H1 (cell line): ENCODE data around the gene CASP1. TPM values are rescaled to one million over a fixed set of nuclear protein-coding genes. Genes with fewer than 3 reads are reported as not detected.

Source experiments
- CTCF ChIA-PET: fragments of 300-600 bp; sonication (Branson Sonifier 250); formaldehyde crosslinking; loops from one replicate; lab custom pipeline; 2021; ENCODE audit not compliant: partially characterized antibody; lab: Charles Lee
- POLR2A ChIA-PET: fragments of 300-600 bp; sonication (Branson Sonifier 250); formaldehyde crosslinking; loops from one replicate; lab custom pipeline; 2021; ENCODE audit warnings: inconsistent platforms; ENCODE audit not compliant: partially characterized antibody; lab: Charles Lee
- DNase-seq, 2 experiments: peaks; one replicate each; pipeline versions ENCODE4 v3.0.0 to v3.0.0-alpha.2; 2010 to 2022; ENCODE audit warnings: low spot score in 2 of 2, low read depth in 1 of 2, mixed read lengths in 1 of 2
- FAIRE-seq: peaks from 2 replicates; lab custom pipeline; 2011; peaks lifted over from hg19 to GRCh38; lab: Jason Lieb, UNC
- H2AFZ ChIP-seq: 2 replicates; pipeline ENCODE4 v1.8.1; 2012; ENCODE audit warnings: low read length, inconsistent platforms
- H2AK5ac ChIP-seq: 2 replicates; pipeline ENCODE4 v1.6.1; 2013; ENCODE audit warnings: low read depth, low read length
- H2BK120ac ChIP-seq: replicated peaks from 2 replicates; pipeline ENCODE3; 2013; ENCODE audit warnings: low read depth, low read length, inconsistent platforms
- H2BK12ac ChIP-seq: 2 replicates; pipeline ENCODE4 v1.6.1; 2013; ENCODE audit warnings: low read depth, low read length
- H2BK15ac ChIP-seq: 2 replicates; pipeline ENCODE4 v1.6.1; 2013; ENCODE audit warnings: low read length
- H2BK20ac ChIP-seq: 2 replicates; pipeline ENCODE4 v1.6.1; 2013; ENCODE audit warnings: low read length
- H2BK5ac ChIP-seq: 2 replicates; pipeline ENCODE4 v1.6.1; 2013; ENCODE audit warnings: low read depth, low read length
- H3K14ac ChIP-seq: 2 replicates; pipeline ENCODE4 v1.6.1; 2013; ENCODE audit warnings: inconsistent platforms; ENCODE audit not compliant: insufficient read length
- H3K18ac ChIP-seq: 2 replicates; pipeline ENCODE4 v1.6.1; 2013; ENCODE audit warnings: low read length; ENCODE audit errors: extremely low read depth
- H3K23ac ChIP-seq: 2 replicates; pipeline ENCODE4 v1.6.1; 2013; ENCODE audit warnings: inconsistent platforms; ENCODE audit not compliant: insufficient read length
- H3K23me2 ChIP-seq: 2 replicates; pipeline ENCODE4 v1.6.1; 2013; ENCODE audit warnings: low read depth, low read length
- H3K27ac ChIP-seq: 2 replicates; pipeline ENCODE4 v1.6.1; 2011; ENCODE audit warnings: low read depth, low read length, inconsistent platforms
- H3K27me3 ChIP-seq, 4 experiments: replicated peaks in 1 of 4; 1 replicate in 1 of 4; 2 replicates in 3 of 4; pipeline versions ENCODE4 v1.6.1 to v1.8.1; 2011 to 2013; ENCODE audit warnings: low read length in 3 of 4, mild to moderate bottlenecking in 3 of 4, inconsistent platforms in 2 of 4, mixed read lengths in 2 of 4, moderate library complexity in 1 of 4; ENCODE audit not compliant: control insufficient read depth in 3 of 4, insufficient read depth in 3 of 4; ENCODE audit errors: extremely low read depth in 1 of 4
- H3K36me3 ChIP-seq, 4 experiments: 2 replicates each; pipeline versions ENCODE4 v1.6.1 to v1.8.1; 2011 to 2013; ENCODE audit warnings: mild to moderate bottlenecking in 4 of 4, low read length in 3 of 4, moderate library complexity in 2 of 4, control low read depth in 1 of 4, inconsistent platforms in 1 of 4; ENCODE audit not compliant: insufficient read depth in 4 of 4, control insufficient read depth in 2 of 4
- H3K4ac ChIP-seq: replicated peaks from 2 replicates; pipeline ENCODE3; 2013; ENCODE audit warnings: low read length, low read depth, mixed read lengths, inconsistent platforms; ENCODE audit not compliant: insufficient read length
- H3K4me1 ChIP-seq, 4 experiments: replicated peaks in 1 of 4; 1 replicate in 1 of 4; 2 replicates in 3 of 4; pipeline versions ENCODE4 v1.6.1 to v1.8.1; 2011 to 2013; ENCODE audit warnings: low read length in 3 of 4, inconsistent platforms in 2 of 4, mixed read lengths in 1 of 4; ENCODE audit not compliant: insufficient read depth in 4 of 4, control insufficient read depth in 3 of 4
- H3K4me2 ChIP-seq, 2 experiments: 2 replicates each; pipeline versions ENCODE4 v1.6.1 to v1.8.1; 2011 to 2013; ENCODE audit warnings: low read depth in 2 of 2, low read length in 2 of 2, control low read depth in 1 of 2, inconsistent platforms in 1 of 2, mild to moderate bottlenecking in 1 of 2; ENCODE audit not compliant: insufficient read depth in 1 of 2
- H3K4me3 ChIP-seq, 4 experiments: fragments of 200-600, 300-600 bp in 1 of 4; sonication (generic), shearing (Covaris generic), sonication (Bioruptor Twin) in 1 of 4; 2 replicates each; pipeline versions ENCODE4 v1.5.1 to v1.8.1; 2011 to 2016; ENCODE audit warnings: low read length in 4 of 4, low read depth in 3 of 4, control low read depth in 2 of 4, inconsistent platforms in 2 of 4, mild to moderate bottlenecking in 2 of 4, mixed read lengths in 1 of 4, moderate library complexity in 1 of 4; ENCODE audit not compliant: insufficient read depth in 2 of 4; ENCODE audit errors: extremely low read depth in 1 of 4
- H3K56ac ChIP-seq: replicated peaks from 2 replicates; pipeline ENCODE3; 2013; ENCODE audit warnings: low read depth, mild to moderate bottlenecking, mixed read lengths, low read length, inconsistent platforms; ENCODE audit not compliant: insufficient read length
- H3K79me1 ChIP-seq: 2 replicates; pipeline ENCODE4 v1.6.1; 2013; ENCODE audit warnings: low read depth, low read length, control low read depth
- H3K79me2 ChIP-seq, 2 experiments: 2 replicates each; pipeline versions ENCODE4 v1.6.1 to v1.8.1; 2012 to 2013; ENCODE audit warnings: low read length in 2 of 2, mild to moderate bottlenecking in 2 of 2, inconsistent platforms in 1 of 2; ENCODE audit not compliant: insufficient read depth in 2 of 2, control insufficient read depth in 1 of 2
- H3K9ac ChIP-seq, 4 experiments: replicated peaks in 1 of 4; 1 replicate in 1 of 4; 2 replicates in 3 of 4; pipeline versions ENCODE4 v1.6.1 to v1.8.1; 2011 to 2013; ENCODE audit warnings: low read depth in 3 of 4, low read length in 3 of 4, control low read depth in 2 of 4, mild to moderate bottlenecking in 2 of 4, moderate library complexity in 2 of 4, inconsistent platforms in 1 of 4; ENCODE audit errors: extremely low read depth in 1 of 4
- H3K9me3 ChIP-seq, 2 experiments: 2 replicates each; pipeline versions ENCODE4 v1.6.1 to v1.8.1; 2012 to 2013; ENCODE audit warnings: mild to moderate bottlenecking in 2 of 2, moderate library complexity in 2 of 2, control low read depth in 1 of 2, inconsistent platforms in 1 of 2, low read depth in 1 of 2, low read length in 1 of 2, mixed read lengths in 1 of 2; ENCODE audit not compliant: insufficient read depth in 2 of 2
- H4K20me1 ChIP-seq, 2 experiments: replicated peaks in 1 of 2; 2 replicates each; pipeline versions ENCODE3 to v1.8.1; 2011 to 2013; ENCODE audit warnings: inconsistent platforms in 2 of 2, low read length in 2 of 2, mild to moderate bottlenecking in 1 of 2; ENCODE audit not compliant: insufficient read depth in 2 of 2, control insufficient read depth in 1 of 2
- H4K5ac ChIP-seq: 2 replicates; pipeline ENCODE4 v1.6.1; 2013; ENCODE audit warnings: low read length, low read depth, mixed read lengths, inconsistent platforms; ENCODE audit not compliant: insufficient read length
- H4K8ac ChIP-seq: 2 replicates; pipeline ENCODE4 v1.8.0; 2013; ENCODE audit warnings: mild to moderate bottlenecking, moderate library complexity, low read length, inconsistent platforms; ENCODE audit not compliant: insufficient read depth; ENCODE audit errors: extremely low read depth
- H4K91ac ChIP-seq: replicated peaks from 2 replicates; pipeline ENCODE3; 2013; ENCODE audit warnings: low read length, mixed read lengths, inconsistent platforms; ENCODE audit not compliant: insufficient read length
- ATF2 ChIP-seq: IDR thresholded peaks from 2 replicates; pipeline ENCODE4 v1.6.1; 2012; ENCODE audit warnings: low read length, inconsistent platforms
- EGR1 ChIP-seq: IDR thresholded peaks from 2 replicates; pipeline ENCODE4 v1.6.1; 2011; ENCODE audit warnings: low read depth, low read length, borderline replicate concordance
- GTF2F1 ChIP-seq: IDR thresholded peaks from 2 replicates; pipeline ENCODE4 v1.6.1; 2012; ENCODE audit warnings: low read depth, low read length, improper control_type of control experiment, borderline replicate concordance
- KDM4A ChIP-seq: IDR thresholded peaks from one replicate; pipeline ENCODE4 v1.7.1; 2012; ENCODE audit warnings: low read depth, mild to moderate bottlenecking, moderate library complexity, low read length, inconsistent platforms; ENCODE audit not compliant: severe bottlenecking
- KDM5A ChIP-seq: fragments of 200-600 bp; IDR thresholded peaks from 2 replicates; pipeline ENCODE4 v1.7.1; 2012; ENCODE audit warnings: mild to moderate bottlenecking, low read length, inconsistent platforms, mixed read lengths
- MAFK ChIP-seq: IDR thresholded peaks from 2 replicates; pipeline ENCODE4 v1.6.1; 2012; ENCODE audit warnings: low read depth, mild to moderate bottlenecking, improper control_type of control experiment, low read length
- NRF1 ChIP-seq: IDR thresholded peaks from 2 replicates; pipeline ENCODE4 v1.6.1; 2011; ENCODE audit warnings: mild to moderate bottlenecking, low read depth, low read length, improper control_type of control experiment
- PHF8 ChIP-seq: fragments of 200-600 bp; sonication (generic); conservative IDR thresholded peaks from 2 replicates; pipeline ENCODE4 v1.7.1; 2012; ENCODE audit warnings: low read depth, mild to moderate bottlenecking, inconsistent platforms, low read length, moderate library complexity
- RNF2 ChIP-seq: fragments of 200-900, 300-1000 bp; sonication (generic); IDR thresholded peaks from 2 replicates; pipeline ENCODE4 v1.7.1; 2016; ENCODE audit warnings: borderline replicate concordance, low read depth, mild to moderate bottlenecking, antibody characterized with exemption, low read length; ENCODE audit not compliant: poor library complexity, severe bottlenecking; ENCODE audit errors: missing control alignments
- SAP30 ChIP-seq: fragments of 300-600 bp; sonication (generic); IDR thresholded peaks from 2 replicates; pipeline ENCODE4 v1.7.1; 2012; ENCODE audit warnings: low read length, moderate library complexity, mild to moderate bottlenecking, inconsistent platforms; ENCODE audit not compliant: insufficient read depth, insufficient replicate concordance
- SIX5 ChIP-seq: IDR thresholded peaks from 2 replicates; pipeline ENCODE4 v1.6.1; 2011; ENCODE audit warnings: mild to moderate bottlenecking, low read depth, low read length
- TCF12 ChIP-seq: IDR thresholded peaks from 2 replicates; pipeline ENCODE4 v1.6.1; 2011; ENCODE audit warnings: low read depth, mild to moderate bottlenecking, low read length
- YY1 ChIP-seq: IDR thresholded peaks from 2 replicates; pipeline ENCODE4 v1.6.1; 2011; ENCODE audit warnings: low read depth, mild to moderate bottlenecking, low read length
- WGBS, 2 experiments: shearing (Covaris generic) in 1 of 2; methylation state at CpG; one replicate each; pipeline versions ENCODE4 v1.1.6 to v1.1.7; 2013 to 2015; ENCODE audit warnings: low lambda C conversion rate in 2 of 2, mixed read lengths in 2 of 2, inconsistent platforms in 1 of 2, low coverage in 1 of 2, missing lambda C conversion rate in 1 of 2; ENCODE audit not compliant: insufficient replicate concordance in 2 of 2, insufficient coverage in 1 of 2, insufficient read length in 1 of 2; ENCODE audit errors: extremely low coverage in 1 of 2, missing lambda C conversion rate in 1 of 2; 5-methylcytosine and 5-hydroxymethylcytosine counted together
- polyA plus RNA-seq, 7 experiments: library from polyadenylated mRNA; depleted of rRNA in 3 of 7; stranded (reverse) in 5 of 7; unstranded in 2 of 7; fragments of >200 nt in 5 of 7; fragments of 200-250 nt in 2 of 7; gene quantifications; 1 replicate in 5 of 7; 2 replicates in 1 of 7; 4 replicates in 1 of 7; pipeline versions ENCODE4 v1.2.1 to v1.2.3, GENCODE V29; 2011 to 2013; ENCODE audit warnings: missing spikeins in 2 of 7, mixed read lengths in 2 of 7
- total RNA-seq: library from RNA; stranded (reverse); fragmentation: NEBNext Ultra II Directional; extraction: Animal tissue kit (Norgen Biotek cat#: 25700); gene quantifications from 2 replicates; pipeline ENCODE4 v1.2.1, GENCODE V29; 2021

CASP1 gene
- total and polyA plus RNA-seq, 2 of the 8 experiments (the other 6 are each of a cell fraction or from before 2014, with no cell fraction given): not detected

GRCh38 chr11:105033781-105034180 is 1.2 kb downstream of the CASP1 start:
- ChIA-PET POLR2A (no interaction called here), CTCF (interaction anchor here (0.7 kb wide), 1 partner anchor 691 kb away, joined by 3 read pairs; no protein-coding TSS in a partner anchor)
- DNase-seq (no peak), FAIRE-seq (no peak)
- Histone ChIP-seq H3K79me2 (no peaks in the 10 kb centered on the region), H3K27ac (no peak overlapping the region), H3K9me3 (no peaks in the 10 kb centered on the region), H2BK5ac (no peak overlapping the region), H3K18ac (no peak overlapping the region), H3K79me1 (no peaks in the 10 kb centered on the region), H4K8ac (no peak overlapping the region), H3K4me1 (no peaks in the 10 kb centered on the region), H2AFZ (no peak overlapping the region), H3K4me2 (no peak overlapping the region), H3K14ac (no peak overlapping the region), H4K20me1 (no peaks in the 10 kb centered on the region), H4K5ac (no peak overlapping the region), H2BK120ac (no peak overlapping the region), H3K56ac (no peak overlapping the region), H4K91ac (no peak overlapping the region), H3K27me3 (no peaks in the 10 kb centered on the region), H2BK20ac (no peak overlapping the region), H3K36me3 (no peaks in the 10 kb centered on the region), H2BK15ac (no peak overlapping the region), H3K4ac (no peak overlapping the region), H3K23ac (no peak overlapping the region), H3K9ac (no peak overlapping the region), H3K23me2 (no peaks in the 10 kb centered on the region), H2AK5ac (no peak overlapping the region), H2BK12ac (no peak overlapping the region), H3K4me3 (no peak overlapping the region)
- 100% methylated on average over 1 of the region's 1 CpG; no CpG with 5 or more reads in 1 of the 2 experiments for WGBS, 2 experiments
- TF ChIP-seq GTF2F1 (no peak), KDM4A (no peak), YY1 (no peak), MAFK (no peak), NRF1 (no peak), SIX5 (no peak), TCF12 (no peak), EGR1 (no peak), SAP30 (no peak), PHF8 (no peak), KDM5A (no peak), RNF2 (no peak), ATF2 (no peak)
